DOHH2 (cell line): ENCODE measurements around the gene CENPS.

Experiments used
- H3F3A ChIP-seq: fragments of 200-600 bp; sonication (generic), shearing (Covaris generic); 2 replicates; pipeline ENCODE4 v1.6.0; 2016; ENCODE audit warnings: antibody characterized with exemption, mild to moderate bottlenecking; ENCODE audit not compliant: control insufficient read depth, insufficient read depth
- H3K27ac ChIP-seq: fragments of 200-600 bp; sonication (generic); 2 replicates; pipeline ENCODE4 v1.5.1; 2014; ENCODE audit warnings: low read depth, mild to moderate bottlenecking, low read length, moderate library complexity
- H3K27me3 ChIP-seq: fragments of 200-600 bp; sonication (generic); 2 replicates; pipeline ENCODE4 v1.6.1; 2014; ENCODE audit warnings: mild to moderate bottlenecking, low read length, mixed read lengths; ENCODE audit not compliant: control insufficient read depth
- H3K36me3 ChIP-seq: fragments of 200-600 bp; sonication (generic); 2 replicates; pipeline ENCODE4 v1.6.1; 2014; ENCODE audit warnings: mild to moderate bottlenecking, low read length, moderate library complexity, mixed read lengths; ENCODE audit not compliant: control insufficient read depth
- H3K4me1 ChIP-seq: fragments of 200-600 bp; sonication (generic); 2 replicates; pipeline ENCODE4 v1.6.1; 2014; ENCODE audit warnings: mild to moderate bottlenecking, low read length, mixed read lengths; ENCODE audit not compliant: control insufficient read depth
- H3K4me2 ChIP-seq: fragments of 200-600 bp; sonication (generic); 2 replicates; pipeline ENCODE4 v1.6.0; 2014; ENCODE audit warnings: mild to moderate bottlenecking, low read length, moderate library complexity
- H3K4me3 ChIP-seq: fragments of 200-600 bp; sonication (generic); 2 replicates; pipeline ENCODE4 v1.5.1; 2014; ENCODE audit warnings: mild to moderate bottlenecking, low read length, mixed read lengths
- H3K79me2 ChIP-seq: fragments of 200-600 bp; sonication (generic); 2 replicates; pipeline ENCODE4 v1.6.1; 2014; ENCODE audit warnings: mild to moderate bottlenecking, low read length, mixed read lengths; ENCODE audit not compliant: control insufficient read depth
- H3K9me2 ChIP-seq: fragments of 200-600 bp; sonication (generic); replicated peaks from 2 replicates; pipeline ENCODE4 v1.6.1; 2014; ENCODE audit warnings: mild to moderate bottlenecking, low read length, mixed read lengths; ENCODE audit not compliant: control insufficient read depth
- H3K9me3 ChIP-seq: fragments of 200-600 bp; sonication (generic); 2 replicates; pipeline ENCODE4 v1.6.1; 2014; ENCODE audit warnings: antibody characterized with exemption, low read length, mixed read lengths; ENCODE audit not compliant: control insufficient read depth, insufficient read depth
- H4K20me1 ChIP-seq: fragments of 200-600 bp; sonication (generic); 2 replicates; pipeline ENCODE4 v1.6.0; 2014; ENCODE audit warnings: low read depth, mild to moderate bottlenecking, antibody characterized with exemption, low read length, moderate library complexity; ENCODE audit not compliant: control insufficient read depth, insufficient read depth
- EZH2phosphoT487 ChIP-seq: fragments of 200-600 bp; sonication (generic); IDR thresholded peaks from 2 replicates; pipeline ENCODE4 v1.6.1; 2017; ENCODE audit warnings: borderline replicate concordance, mild to moderate bottlenecking, antibody characterized with exemption, low read length, moderate library complexity, mixed read lengths
- TF ChIP-seq, protein P1 (sequence below): fragments of 200-600 bp; sonication (generic); IDR thresholded peaks from one replicate; pipeline ENCODE4 v1.5.1; 2014; ENCODE audit warnings: antibody characterized with exemption, mild to moderate bottlenecking, low read depth, low read length; ENCODE audit not compliant: poor library complexity, severe bottlenecking

CENPS gene

DNA sequence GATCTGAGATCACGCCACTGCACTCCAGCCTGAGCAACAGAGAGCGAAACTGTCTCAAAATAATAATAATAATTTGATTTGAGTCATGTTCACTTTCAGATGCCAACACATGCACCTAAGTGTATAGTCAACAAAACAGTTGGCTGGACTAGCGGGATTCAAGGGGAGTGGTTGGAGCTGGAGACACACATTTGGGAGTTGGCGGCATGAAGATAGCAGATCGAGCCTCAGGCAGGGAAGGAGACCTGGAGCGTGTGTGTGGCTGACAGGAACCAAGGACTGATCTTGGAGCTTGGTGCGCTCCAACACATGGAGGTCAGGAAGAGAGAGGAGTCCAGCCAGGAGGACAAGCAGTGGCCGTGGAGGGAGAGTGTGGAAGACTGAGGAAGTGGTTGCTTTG lies 46.0 kb upstream of the CENPS start:
- Histone ChIP-seq H3K4me1 (peaks cover 13% of the 10 kb centered on the region), H3K27me3 (no peaks in the 10 kb centered on the region), H3F3A (no peaks in the 10 kb centered on the region), H4K20me1 (no peaks in the 10 kb centered on the region), H3K27ac (no peak overlapping the region), H3K9me2 (no peaks in the 10 kb centered on the region), H3K4me2 (no peak overlapping the region), H3K4me3 (no peak overlapping the region), H3K79me2 (no peaks in the 10 kb centered on the region), H3K36me3 (no peaks in the 10 kb centered on the region), H3K9me3 (no peaks in the 10 kb centered on the region)
- TF ChIP-seq, protein P1, sequence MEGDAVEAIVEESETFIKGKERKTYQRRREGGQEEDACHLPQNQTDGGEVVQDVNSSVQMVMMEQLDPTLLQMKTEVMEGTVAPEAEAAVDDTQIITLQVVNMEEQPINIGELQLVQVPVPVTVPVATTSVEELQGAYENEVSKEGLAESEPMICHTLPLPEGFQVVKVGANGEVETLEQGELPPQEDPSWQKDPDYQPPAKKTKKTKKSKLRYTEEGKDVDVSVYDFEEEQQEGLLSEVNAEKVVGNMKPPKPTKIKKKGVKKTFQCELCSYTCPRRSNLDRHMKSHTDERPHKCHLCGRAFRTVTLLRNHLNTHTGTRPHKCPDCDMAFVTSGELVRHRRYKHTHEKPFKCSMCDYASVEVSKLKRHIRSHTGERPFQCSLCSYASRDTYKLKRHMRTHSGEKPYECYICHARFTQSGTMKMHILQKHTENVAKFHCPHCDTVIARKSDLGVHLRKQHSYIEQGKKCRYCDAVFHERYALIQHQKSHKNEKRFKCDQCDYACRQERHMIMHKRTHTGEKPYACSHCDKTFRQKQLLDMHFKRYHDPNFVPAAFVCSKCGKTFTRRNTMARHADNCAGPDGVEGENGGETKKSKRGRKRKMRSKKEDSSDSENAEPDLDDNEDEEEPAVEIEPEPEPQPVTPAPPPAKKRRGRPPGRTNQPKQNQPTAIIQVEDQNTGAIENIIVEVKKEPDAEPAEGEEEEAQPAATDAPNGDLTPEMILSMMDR, result no peak
- no peak for TF ChIP-seq EZH2phosphoT487

DNA sequence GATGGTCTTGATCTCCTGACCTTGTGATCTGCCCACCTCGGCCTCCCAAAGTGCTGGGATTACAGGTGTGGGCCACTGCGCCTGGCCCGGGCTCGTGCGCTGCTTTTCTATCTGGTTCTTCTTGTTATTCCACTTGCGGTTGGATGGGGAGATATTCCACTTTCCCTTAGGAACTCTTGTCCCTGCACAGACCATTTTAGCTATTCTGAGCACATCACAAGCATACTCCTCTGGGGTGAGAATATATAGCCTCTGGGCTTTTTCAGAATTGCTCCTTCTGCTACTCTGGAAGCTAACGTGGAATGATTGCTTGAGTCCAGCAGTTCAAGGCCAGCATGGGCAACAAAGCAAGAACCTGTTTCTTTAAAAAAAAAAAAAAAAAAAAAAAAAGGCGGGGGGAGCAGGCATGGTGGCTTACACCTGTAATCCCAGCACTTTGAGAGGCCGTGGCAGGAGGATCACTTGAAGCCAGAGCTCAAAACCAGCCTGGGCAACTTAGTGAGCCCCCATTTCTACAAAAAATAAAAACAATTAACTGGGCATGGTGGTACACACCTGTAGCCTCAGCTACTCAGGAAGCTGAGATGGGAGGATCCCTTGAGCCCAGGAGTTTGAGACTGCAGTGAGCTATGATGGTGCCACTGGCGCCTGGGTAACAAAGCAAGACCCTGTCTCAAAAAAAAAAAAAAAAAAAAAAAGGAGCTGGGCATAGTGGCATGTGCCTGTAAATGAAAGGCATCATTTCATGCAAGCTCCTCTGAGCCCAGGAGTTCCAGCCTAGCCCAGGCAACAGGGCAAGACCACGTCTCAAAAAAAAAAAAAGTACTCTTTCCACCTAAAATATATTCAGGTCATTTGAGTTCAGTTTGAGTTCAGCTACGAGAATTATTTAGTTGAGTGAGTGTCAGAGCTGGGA lies 43.2 kb upstream of the CENPS start:
- H3K4me1 ChIP-seq, result peaks cover 13% of the 10 kb centered on the region
- TF ChIP-seq, protein P1, result no peak
- TF ChIP-seq EZH2phosphoT487, result no peak
- H3K79me2 ChIP-seq, result no peaks in the 10 kb centered on the region
- no peaks in the 10 kb centered on the region for H3K27me3 ChIP-seq
- no peak overlapping the region for H3K4me2 ChIP-seq
- no peaks in the 10 kb centered on the region for H3F3A ChIP-seq
- no peaks in the 10 kb centered on the region for H4K20me1 ChIP-seq
- H3K27ac ChIP-seq, result no peak overlapping the region
- H3K9me2 ChIP-seq, result no peaks in the 10 kb centered on the region
- H3K9me3 ChIP-seq, result no peaks in the 10 kb centered on the region
- H3K4me3 ChIP-seq, result no peak overlapping the region
- H3K36me3 ChIP-seq, result no peaks in the 10 kb centered on the region

DNA sequence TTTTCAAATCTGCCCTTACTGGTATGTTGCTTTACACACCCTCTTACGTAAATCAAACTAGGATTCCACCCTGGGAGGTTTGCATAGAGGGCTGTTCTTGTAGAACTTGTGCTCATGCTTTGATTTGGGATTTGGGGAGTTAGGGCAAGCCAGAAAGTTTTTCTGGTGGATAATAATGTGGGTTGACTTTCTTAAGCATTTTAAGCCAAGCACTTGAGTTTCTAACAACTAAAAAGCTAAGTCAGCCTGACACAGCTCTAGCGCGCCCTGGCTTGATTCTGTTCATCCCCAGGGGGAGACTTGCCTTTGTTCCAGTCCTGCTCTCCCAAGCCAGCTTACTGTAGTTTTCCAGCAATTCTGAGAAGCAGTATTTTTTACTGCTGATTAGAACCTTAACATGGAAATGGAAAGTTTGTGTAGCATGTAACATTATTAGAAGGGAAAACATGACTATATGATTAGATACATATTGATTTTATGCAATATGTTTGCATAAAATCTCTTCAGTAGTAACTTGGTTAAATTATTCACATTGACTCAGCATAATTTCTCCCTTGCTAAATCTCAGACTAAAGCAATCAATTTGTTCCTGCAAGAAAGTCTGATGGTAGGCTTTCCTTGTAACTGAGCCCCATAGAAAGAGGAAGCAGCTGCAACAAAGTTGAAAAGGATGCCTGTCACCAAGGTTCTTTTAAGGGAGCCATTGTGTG lies 42.4 kb upstream of the CENPS start:
- no peak overlapping the region for H3K27ac ChIP-seq
- H3F3A ChIP-seq, result no peaks in the 10 kb centered on the region
- peaks cover 13% of the 10 kb centered on the region for H3K4me1 ChIP-seq
- peak overlapping the region; percentile 15; the same call in 1 of the 2 replicates for H3K4me2 ChIP-seq
- no peak overlapping the region for H3K4me3 ChIP-seq
- H3K27me3 ChIP-seq, result no peaks in the 10 kb centered on the region
- no peaks in the 10 kb centered on the region for H3K9me2 ChIP-seq
- H3K36me3 ChIP-seq, result no peaks in the 10 kb centered on the region
- H4K20me1 ChIP-seq, result no peaks in the 10 kb centered on the region
- no peak for TF ChIP-seq EZH2phosphoT487
- TF ChIP-seq, protein P1, result no peak
- no peaks in the 10 kb centered on the region for H3K9me3 ChIP-seq
- H3K79me2 ChIP-seq, result no peaks in the 10 kb centered on the region
